NCI-H1417 treated with DMSO at 0.1 percent for 48 hours (cell line): ENCODE results near the gene FAM3B.

Experiments used
- DNase-seq: peaks from one replicate; lab custom pipeline; 2025; lab: John Stamatoyannopoulos, UW

Gene FAM3B

DNA sequence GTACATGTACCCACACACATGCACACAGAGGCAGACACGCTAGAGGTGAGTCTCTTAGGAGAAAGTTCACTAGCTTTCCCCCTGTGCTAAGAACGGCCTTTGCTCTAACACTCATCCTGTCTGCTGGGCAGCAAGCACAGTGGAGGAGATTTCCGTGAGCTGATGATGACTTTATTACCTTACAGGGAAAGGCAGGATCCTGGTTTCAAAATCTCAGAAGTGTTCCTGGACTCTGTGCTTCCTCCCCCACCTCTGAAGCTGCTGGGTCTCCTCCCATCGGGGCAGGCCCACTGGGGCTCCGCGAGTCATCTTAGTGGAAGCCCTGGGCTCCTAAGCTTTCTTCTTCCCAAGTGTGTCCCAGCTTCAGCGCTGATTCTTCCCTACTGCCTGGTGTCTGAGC is 2.7 kb downstream of the FAM3B start:
- DNase-seq, result no peak

DNA sequence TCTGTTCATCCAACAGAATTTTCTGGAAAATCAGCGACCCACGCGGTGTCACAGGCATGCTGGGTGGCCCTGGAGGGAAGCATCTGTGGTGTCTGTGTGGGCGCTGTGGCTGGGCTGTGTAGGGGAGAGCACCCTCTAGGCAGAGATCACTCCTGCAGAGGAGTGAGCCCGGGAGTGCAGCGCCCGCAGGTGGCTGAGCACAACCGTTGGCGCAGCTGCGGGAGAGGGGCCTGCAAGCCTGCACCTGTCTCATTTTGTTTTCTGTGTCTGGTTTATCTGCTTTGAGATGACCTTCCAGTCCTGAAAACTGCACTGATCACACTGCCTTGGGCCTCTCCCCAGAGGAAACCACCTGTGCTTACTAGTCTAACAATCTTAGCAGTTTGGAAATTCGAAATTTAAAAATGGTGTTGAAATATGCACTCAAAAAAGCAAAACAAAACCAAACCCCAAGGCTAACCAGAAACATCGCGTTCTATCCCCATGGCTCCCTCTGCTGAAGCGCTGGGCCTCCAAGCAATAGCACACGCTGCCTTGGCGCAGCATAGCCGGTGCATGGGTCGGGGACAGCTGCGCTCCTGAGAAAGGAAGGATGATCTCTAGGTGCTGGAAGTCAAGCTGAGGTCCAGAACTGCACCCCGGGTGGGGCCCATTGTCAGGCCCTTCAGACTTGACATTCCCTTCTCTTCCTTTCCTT is 4.8 kb downstream of the FAM3B start:
- no peak for DNase-seq

DNA sequence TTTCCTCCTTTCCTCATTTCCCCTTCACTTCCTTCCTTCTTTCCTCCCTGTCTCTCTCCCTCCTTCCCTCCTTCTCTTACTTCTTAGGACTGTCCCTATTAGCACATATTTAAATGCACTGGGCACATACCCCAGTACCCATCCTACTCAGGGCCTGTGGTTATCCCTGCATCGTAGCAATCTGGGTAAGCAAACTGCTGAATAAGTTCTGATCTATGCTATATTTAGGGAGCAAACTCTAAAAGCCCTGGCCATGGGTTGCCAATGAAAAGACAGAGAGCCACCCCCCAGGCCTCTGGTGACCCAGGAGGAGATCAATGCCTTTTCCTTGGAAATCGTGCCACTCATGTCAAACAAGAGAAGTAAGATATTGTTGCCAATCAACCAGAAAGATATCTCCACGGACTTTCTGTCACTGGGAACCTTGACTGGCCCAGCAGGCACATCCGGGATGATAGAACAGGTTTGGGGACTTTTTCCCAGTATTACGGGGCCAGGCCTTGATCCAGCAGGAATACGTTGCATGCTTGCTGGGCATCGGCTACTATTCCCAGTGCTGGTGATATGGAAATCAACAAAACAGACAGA is 5.4 kb downstream of the FAM3B start:
- DNase-seq, result no peak

DNA sequence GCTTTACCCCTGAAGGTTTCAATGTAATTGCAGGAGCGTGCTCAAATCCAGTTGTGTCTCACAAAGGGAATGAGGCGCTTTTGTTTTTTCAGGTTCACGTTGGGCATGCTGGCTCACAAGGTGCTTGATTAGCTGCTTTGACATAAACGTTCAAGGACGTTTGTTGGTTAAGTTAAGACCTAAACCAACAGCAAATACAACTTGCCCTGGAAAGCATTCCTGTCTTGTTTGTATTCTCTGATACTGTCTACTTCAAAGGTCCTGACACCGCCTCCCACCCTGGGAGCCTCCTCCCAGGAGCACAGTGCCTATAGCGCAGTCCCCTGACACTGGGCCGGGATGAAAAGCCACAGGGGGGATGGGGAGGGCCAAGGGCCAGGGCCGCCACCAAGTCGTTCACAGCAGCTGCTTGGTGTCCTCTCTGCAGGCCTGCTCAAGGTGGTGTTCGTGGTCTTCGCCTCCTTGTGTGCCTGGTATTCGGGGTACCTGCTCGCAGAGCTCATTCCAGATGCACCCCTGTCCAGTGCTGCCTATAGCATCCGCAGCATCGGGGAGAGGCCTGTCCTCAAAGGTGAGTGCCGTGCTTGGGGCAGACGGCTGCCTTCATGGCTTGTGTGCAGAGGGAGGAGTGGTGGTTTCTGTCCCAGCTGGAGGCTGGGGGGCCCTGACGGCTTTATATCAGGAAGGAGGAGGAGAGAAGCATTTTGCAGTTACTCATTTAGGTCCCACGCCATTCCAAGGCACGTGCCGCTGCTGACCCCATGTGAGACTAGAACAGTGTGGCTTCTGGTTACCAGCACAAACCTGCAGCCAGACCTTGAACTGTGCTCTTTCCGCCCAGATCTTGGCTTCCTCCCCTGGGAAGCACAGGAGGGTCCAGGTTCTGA is 6.1 kb downstream of the FAM3B start:
- no peak for DNase-seq

DNA sequence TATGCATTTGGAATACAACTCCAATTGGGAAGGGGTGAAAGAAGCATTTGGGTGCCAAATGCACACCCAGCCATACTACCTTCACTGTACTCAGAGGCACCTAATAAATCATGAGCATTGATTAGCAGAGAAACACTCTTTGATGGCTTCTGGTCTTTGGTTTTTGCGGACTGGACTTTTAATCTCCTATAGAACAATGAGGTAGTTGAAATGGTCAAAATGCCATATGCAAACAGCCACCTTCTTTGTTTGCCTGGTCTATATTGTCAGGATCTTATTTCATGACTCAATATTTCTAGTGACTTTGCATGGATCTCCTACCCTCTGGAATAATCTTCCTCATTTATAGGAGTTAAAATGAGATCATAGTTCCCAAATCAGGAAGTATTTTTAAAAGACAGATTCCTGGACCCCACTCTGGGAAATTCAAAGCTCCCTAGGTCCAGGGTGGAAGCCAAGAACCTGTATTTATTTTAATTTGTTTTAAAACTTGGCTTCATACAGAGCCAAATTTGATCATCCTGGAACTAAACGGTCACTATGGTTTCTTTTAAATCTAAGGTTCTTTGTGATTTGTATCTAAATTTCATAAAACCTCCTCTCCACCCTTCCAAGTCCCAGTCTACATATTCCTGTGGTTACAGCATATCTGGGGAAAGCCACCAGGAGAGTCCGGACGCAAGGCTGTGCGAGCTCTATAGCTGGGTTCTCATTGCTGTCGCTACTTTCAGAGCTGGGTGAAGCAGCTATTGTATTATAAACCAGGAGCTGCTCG is 8.7 kb downstream of the FAM3B start:
- DNase-seq, result no peak

DNA sequence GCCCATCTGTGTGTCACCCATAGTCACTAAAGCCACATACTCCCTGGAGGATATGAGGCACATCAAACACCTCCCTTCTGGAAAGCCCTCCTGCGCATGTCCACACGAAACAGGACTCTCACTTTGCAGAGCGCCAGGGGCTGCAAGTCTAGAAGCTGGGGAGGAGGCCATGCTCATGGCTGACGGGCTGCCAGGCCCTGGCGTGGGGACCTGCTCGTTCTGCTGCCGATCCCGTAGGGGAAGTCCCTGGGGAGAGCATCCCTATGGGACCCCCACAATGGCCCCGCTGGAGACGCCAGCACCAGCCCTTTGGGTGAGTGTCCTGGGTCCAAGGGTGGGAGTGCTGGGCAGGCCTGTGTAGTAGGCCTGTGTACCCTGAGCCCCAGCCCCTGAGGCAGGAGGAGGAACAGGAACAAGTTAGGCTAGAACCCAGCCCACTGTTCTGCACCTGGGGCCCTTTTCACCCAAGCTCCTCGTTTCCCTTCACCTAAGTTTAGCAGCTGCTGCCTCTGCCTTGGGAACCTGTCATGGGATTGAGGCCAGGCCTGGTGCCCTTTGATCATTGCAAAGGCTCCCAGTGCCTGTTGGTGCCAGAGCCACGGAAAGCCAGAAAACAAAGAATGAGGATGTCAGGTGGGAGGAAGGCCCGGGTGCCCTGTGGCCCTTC is 9.9 kb downstream of the FAM3B start:
- no peak for DNase-seq

DNA sequence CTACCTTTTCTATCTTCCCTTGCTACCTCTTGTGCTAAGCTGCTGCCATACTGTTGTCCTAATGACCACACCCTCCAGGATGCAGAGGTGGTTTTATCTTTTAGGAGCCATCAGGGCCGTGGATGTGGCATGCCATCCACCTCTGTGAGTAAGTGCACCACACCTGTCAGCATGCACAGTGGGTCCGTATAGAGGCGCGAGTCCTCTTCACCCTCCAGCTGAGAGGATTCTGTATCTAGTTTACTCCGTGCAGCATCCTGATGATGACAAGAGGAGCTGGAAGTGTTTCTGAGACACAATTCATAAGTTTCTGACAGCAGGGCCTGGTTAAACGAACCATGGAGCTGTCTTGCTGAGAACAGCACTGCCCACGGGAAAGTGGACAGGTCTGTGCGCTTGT is 11.2 kb downstream of the FAM3B start:
- DNase-seq, result no peak

DNA sequence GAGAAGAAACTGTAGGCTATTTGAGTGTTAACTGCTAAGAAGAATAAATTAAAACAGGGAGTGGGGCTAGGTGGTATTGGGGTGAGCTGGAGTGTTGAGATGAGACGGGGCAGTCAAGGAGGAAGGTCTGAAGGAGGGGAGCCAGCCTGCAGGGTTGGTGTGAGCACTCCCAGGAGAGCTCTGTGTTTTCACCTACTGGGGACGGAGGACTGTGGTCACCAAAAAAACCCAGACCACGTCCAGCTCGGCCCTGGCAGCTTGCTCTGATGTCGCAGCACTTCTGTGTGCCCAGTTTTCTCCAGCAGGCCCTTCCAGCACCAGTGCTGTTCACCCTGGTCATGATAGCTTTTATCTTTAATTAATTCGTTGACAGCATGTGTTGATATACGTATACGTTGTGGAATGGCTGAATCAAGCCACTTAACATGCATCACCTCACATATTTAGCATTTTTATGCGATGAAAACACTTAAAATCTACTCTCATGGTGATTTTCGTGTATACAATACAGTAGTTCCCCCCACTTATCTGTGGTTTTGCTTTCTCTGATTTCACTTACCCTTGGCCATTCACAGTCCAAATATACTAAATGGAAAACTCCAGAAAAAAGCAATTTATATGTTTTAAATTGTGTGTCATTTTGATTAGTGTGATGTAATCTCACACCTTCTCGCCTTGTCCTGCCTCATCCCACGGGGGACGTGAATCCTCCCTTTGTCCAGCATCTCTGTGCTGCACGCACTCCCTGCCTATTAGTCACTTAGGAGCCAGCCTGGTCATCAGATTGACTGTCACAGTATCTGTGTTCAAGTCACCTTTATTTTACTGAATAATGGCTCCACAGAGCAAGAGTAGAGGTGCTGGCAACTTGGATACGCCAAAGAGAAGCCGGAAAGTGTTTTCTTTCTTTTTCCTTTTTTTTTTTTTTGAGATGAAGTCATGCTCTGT is 12.3 kb downstream of the FAM3B start:
- no peak for DNase-seq

DNA sequence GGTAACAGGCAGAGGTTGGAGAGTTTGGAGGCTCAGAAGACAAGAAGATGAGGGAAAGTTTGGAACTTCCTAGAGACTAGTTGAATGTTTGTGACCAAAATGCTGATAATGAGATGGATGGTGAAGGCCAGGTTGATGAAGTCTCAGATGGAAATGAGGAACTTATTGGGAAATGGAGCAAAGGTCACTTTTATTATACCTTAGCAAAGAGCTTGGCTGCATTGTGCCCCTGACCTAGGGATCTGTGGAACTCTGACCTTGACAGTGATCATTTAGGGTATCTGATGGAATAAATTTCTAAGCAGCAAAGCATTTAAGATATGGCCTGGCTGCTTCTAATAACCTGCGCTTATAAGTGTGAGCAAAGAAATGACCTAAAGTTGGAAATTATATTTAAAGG is 17.2 kb downstream of the FAM3B start:
- DNase-seq, result no peak

DNA sequence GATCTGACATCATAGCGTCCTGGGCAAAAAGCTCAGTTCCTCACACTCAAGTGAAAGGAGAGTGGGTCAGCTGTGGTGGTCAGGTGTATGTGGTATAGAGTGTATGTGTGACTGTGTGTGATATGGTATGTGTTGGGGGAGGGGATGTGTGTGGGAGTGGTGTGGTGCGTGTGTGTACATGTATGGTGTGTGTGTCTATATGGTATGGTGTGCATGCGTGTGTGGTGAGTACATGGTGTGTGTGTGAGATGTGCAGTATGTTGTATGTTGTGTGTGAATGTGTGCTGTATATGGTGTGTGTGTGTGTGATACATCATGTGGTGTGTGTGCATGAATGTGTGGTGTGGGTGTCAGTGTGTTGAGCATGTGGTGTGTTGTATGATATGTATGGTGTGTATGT is 20.9 kb downstream of the FAM3B start:
- DNase-seq, result no peak

DNA sequence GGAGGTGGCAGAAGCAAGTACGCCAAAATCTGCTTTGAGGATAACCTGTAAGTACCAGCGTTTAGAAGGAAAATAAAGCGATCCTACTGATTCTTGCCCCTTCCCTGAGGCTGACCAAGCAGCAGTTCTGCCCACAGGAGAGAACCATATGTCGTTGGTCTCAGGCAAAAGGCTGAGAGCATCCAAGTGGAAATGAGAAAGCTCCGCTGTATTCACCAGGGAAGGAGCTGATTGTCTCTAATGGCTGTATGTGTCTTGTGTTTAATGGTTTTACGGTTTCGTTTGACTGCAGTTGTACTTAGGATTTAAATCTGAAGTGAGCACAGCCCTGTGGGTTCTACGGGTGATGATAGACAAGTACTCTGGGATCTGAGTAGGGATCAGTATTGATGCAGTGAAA is 21.9 kb downstream of the FAM3B start:
- DNase-seq, result no peak

DNA sequence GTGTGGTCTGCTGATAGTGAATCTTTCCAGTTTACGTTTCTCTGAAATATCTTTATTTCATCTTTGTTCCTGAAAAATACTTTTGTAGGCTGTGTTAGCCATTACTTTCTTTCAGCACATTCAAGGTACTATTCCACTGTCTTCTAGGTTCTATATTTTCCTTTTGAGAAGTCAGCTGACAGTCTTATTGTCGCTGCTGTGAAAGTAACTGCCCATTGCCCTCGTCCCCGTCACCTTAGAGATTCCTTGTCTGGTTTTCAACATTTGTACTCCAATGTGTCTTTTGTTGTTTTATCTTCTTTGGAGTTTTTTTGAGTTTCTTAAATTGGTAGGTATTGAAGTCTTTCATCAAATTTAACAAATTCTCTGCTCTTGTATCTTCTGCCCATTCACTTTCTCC is 25.4 kb downstream of the FAM3B start:
- DNase-seq, result no peak

DNA sequence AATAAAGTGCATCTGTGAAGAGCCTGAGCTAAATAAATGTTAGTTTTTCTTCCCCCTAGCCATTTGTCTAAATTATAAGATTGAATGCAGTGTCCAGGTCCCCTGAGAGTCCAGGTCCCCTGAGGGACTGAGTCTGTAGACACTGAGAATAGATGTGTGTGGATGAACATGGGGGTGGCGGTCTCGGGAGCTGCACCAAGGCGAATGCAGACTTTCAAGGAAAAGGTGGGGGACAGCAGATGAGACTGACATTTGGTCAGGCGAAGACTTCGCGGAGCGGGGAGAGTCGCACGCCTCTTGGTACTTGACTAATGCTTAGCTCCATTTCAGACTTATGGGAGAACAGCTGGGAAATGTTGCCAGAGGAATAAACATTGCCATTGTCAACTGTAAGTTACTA is 27.5 kb downstream of the FAM3B start:
- DNase-seq, result no peak

DNA sequence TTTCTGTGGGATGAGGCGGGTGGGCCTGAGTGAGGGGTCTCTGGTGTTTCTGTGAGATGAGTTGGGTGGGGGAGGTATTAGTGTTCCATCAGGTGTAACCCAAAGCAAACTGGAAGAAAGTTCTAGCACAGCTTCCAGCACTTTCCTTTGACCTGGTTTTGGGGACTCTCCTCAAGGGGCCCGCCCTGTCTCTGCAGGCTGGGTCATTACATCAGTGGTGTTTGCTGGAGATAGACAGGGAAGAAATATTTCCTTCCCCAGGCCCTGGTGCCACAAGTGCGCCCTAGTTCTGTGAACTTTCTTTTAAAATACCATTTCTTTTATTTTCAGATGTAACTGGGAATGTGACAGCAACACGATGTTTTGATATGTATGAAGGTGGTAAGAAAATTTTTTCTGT is 28.8 kb downstream of the FAM3B start:
- DNase-seq, result no peak

DNA sequence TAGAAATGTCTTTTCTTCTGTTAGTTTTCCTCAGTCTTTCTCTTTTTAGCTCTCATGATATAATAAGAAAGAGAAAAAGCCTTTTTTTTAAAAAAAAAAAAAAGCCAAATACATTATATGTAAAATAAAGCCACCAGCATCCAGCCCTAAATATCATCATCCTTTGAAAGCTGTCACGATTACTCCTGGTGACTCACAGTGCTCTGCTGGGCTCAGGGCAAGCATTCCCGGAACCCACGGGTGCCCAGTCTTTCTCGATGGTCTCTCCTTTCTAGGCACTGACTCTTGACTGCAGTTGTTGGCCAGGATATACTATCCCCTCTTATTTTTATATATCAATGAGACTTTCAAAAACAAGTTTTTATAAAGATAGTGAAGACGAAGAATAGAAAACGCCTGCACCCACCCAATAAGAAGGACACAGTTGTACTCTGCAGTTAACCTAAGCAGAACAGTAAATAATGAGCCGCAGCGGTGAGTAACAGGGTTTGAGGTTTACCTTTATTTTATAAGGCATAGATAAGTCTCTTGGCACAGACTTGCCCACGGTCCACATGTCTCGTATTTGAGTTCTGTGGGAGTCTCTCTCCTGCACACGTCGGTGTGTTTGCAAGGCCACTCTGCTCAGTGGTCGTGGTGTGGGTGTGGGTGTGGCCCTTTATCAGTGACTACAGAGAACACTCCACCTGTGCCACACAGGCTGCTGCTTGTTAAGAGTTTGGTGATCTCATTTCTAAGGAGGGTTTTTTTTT is 29.5 kb downstream of the FAM3B start:
- DNase-seq, result no peak

DNA sequence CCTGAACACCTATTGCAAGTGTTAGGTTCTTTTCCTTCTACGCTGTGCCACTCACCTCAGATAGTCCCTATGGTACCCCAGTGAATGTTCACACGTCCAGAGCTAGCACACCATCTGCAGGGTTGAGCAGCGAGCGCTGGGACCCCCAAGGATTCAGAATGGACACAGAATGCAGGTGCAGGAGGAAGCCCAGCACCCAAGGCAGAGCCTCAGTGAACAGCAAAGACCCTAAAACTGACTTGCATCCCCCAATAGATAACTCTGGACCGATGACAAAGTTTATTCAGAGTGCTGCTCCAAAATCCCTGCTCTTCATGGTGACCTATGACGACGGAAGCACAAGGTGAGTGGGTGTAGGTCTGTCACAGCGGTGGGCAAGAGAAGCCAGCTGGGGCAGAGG is 30.2 kb downstream of the FAM3B start:
- DNase-seq, result no peak

DNA sequence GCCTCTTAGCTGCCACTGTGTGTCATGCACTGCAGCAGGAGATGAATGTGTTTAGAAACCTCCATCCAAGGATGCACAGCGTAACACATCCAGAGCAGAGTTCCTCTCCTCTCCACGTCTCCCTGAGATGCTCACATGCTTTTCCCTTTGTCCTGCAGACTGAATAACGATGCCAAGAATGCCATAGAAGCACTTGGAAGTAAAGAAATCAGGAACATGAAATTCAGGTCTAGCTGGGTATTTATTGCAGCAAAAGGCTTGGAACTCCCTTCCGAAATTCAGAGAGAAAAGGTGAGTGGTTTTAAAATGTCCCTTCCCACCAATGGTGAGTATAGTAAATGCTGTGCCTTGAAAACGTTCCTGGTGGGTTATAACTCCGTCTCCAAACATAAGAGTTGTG is 31.8 kb downstream of the FAM3B start:
- no peak for DNase-seq

DNA sequence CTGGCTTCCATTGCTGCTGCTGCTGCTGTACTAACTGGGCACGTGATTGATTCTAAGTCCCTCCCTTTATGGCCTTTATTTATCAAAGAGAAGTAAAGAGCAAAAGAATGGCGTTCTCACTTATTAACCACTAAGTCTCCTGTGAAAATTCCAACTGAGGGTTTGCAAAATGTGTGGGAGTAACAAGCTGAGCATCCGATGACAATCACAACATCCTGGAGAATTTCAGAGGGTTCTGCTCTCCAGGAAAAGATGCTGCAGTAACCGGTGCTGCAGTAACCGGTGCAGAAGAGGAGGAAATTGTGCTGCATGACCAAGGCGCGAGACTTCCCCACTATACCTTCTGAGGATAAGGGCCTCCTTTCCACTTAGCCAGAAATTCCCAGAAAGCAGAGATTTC is 32.5 kb downstream of the FAM3B start:
- DNase-seq, result no peak

DNA sequence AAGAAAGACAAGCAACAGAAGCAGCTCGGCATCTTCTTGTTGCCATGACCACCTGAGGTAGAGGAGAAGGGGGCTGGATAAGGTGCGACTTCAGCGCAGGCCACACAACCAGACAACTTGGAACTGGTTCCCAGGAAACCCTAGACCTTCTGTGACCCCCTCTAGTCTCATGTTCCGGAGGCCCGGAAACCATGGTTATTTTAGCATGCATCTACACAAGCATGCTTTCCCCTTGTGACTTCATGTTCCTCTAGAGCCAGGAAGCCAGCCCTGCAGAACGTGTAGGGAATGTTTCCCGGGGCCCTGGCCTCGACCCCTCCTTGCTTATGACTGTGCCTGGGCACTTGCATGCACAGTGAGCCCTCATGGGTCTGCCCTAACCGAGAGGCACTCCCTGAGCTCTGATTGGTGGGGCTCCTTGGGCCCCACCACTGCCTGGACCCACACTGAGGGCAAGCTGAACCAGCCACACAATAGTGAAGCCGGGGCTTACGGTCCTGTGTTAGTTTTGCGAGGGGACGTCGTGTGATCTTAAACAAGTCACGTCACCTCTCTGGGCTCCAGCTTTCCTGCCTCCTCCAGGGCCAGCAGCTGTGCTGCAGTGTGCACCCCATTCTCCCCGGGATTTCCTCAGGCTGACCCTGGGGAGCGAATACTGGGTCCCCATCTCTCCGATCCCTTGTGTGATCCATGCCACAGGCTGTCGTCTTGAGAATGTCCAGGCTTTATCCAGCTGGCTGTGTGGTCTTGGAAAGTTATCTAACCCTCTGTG is 33.2 kb downstream of the FAM3B start:
- DNase-seq, result no peak
